GM18861 (cell line): ENCODE results near the gene HYCC2.
A peak's percentile ranks its signal among the peaks of the same experiment; 100 is the strongest.
"Not testable (repeated sequence)": the region's sequence is repeated elsewhere in the genome, so short reads cannot be mapped to it uniquely, and the experiment has no call there.

ENCODE experiments used
- ATAC-seq: cut with Tn5 transposase; IDR thresholded peaks from one replicate; pipeline ENCODE4 v1.9.1; 2021; ENCODE audit not compliant: unreplicated experiment

Gene HYCC2

DNA sequence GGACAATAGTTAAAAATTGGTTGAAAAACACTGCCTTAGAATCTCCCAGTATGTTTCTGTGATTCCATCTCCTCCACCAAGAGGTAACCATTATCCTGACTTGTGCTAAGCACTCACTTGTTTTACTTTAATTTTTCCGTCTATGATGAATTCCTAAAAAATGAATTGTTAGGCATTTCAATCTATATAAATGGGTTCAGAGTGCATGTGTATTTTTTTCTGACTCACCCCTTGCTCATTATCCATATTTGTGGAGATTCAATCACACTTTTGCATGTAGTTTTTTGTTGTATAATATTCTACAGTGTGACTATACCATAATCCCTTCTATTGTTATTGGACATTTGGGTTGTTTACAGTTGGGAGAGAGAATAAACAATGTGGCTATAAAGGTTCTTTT lies 1.6 kb upstream of the HYCC2 start:
- ATAC-seq: no peak

- ATAC-seq: no peak
Observed at GRCh38 chr2:201072201-201072530, 695 bp upstream of the HYCC2 start.

DNA sequence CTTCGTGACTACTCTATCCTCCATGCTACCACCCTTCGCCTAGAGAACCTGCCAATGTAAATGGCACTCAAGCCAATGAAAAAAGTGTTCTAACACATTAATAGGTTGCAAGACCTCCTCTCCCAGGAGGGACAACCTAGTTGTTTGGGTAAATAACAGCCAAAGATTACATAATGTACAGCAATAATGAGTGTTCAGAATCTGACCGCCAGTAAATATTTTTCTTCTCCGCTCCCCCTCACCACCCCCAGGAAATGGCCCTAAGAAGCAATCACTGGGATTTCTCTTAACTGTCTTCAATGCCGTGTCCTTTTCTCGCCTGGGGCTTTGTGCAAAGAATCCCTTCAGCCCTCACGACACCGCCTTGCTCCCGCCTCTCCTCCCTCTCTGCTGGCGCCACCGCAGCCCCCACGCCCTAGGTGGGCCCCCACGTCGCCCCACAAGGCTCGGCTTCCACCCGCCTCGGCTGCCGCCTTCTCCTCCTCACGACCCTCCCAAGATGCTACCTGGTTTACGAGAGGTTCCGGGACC lies 458 bp downstream of the HYCC2 start:
- peak; percentile 5 for ATAC-seq

- no peak for ATAC-seq
Observed at GRCh38 chr2:201064797-201065329, 6.6 kb downstream of the HYCC2 start.

DNA sequence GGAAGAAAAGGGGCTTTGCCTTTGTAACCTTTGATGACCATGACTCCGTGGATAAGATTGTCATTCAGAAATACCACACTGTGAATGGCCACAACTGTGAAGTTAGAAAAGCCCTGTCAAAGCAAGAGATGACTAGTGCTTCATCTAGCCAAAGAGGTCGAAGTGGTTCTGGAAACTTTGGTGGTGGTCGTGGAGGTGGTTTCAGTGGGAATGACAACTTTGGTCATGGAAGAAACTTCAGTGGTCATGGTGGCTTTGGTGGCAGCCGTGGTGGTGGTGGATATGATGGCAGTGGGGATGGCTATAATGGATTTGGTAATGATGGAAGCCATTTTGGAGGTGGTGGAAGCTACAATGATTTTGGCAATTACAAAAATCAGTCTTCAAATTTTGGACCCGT lies 8.0 kb downstream of the HYCC2 start:
- ATAC-seq: not testable (repeated sequence)

GRCh38 chr2:201059961-201060755 lies 11.3 kb downstream of the HYCC2 start:
- ATAC-seq: no peak

- no peak for ATAC-seq
Observed at GRCh38 chr2:201058914-201059313, 12.6 kb downstream of the HYCC2 start.

- ATAC-seq: no peak
Observed at GRCh38 chr2:201057715-201058248, 13.7 kb downstream of the HYCC2 start.

DNA sequence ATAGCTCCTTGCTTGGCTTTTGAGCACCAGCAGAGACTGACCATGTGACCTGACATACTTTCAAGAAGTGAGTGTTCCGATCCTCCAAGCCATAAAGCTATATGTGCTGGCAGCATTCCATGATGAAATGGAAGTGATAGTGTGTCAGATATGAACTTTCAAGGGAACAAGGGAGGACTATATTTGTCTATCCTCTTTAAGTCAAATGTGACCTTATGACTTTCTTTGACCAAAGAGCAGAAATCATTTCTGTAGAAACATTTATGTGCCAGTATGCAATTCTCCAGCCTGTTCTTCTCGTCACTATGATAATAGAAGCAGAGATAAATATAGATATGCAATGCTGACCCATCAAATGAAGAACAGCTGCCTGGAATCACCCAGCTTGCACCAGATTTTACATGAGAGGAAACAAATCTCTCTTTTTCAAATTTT lies 14.4 kb downstream of the HYCC2 start:
- no peak for ATAC-seq

GRCh38 chr2:201049455-201049854 lies 22.0 kb downstream of the HYCC2 start:
- no peak for ATAC-seq

- no peak for ATAC-seq
Observed at GRCh38 chr2:201046881-201047280, 24.6 kb downstream of the HYCC2 start.

DNA sequence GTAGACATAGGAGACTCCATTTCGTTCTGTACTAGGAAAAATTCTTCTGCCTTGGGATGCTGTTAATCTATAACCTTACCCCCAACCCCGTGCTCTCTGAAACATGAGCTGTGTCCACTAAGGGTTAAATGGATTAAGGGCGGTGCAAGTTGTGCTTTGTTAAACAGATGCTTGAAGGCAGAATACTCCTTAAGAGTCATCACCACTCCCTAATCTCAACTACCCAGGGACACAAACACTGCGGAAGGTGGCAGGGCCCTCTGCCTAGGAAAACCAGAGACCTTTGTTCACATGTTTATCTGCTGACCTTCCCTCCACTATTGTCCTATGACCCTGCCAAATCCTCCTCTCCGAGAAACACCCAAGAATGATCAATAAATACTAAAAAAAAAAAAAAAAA lies 28.4 kb downstream of the HYCC2 start:
- ATAC-seq: not testable (repeated sequence)

DNA sequence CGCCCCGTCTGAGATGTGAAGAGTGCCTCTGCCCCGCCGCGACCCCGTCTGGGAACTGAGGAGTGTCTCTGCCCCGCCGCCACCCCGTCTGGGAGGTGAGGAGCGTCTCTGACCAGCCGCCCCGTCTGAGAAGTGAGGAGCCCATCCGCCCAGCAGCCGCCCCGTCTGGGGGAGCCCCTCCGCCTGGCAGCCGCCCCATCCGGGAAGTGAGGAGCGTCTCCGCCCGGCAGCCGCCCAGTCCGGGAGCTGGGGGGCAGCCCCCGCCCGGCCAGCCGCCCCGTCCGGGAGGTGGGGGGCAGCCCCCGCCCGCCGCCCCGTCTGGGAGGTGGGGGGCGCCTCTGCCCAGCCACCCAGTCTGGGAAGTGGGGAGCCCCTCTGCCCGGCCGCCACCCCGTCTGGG lies 29.0 kb downstream of the HYCC2 start:
- not testable (repeated sequence) for ATAC-seq

- no peak for ATAC-seq
Observed at GRCh38 chr2:201040867-201041628, 30.4 kb downstream of the HYCC2 start.

- no peak for ATAC-seq
Observed at GRCh38 chr2:201038855-201039254, 32.6 kb downstream of the HYCC2 start.

DNA sequence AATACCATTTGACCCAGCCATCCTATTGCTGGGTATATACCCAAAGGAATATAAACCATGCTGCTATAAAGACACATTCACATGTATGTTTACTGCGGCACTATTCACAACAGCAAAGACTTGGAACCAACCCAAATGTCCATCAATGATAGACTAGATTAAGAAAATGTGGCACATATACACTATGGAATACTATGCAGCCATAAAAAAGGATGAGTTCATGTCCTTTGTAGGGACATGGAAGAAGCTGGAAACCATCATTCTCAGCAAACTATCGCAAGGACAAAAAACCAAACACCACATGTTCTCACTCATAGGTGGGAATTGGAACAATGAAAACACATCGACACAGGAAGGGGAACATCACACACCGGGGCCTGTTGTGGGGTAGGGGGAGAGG lies 33.1 kb downstream of the HYCC2 start:
- not testable (repeated sequence) for ATAC-seq

- ATAC-seq: not testable (repeated sequence)
Observed at GRCh38 chr2:201034355-201034754, 37.1 kb downstream of the HYCC2 start.

DNA sequence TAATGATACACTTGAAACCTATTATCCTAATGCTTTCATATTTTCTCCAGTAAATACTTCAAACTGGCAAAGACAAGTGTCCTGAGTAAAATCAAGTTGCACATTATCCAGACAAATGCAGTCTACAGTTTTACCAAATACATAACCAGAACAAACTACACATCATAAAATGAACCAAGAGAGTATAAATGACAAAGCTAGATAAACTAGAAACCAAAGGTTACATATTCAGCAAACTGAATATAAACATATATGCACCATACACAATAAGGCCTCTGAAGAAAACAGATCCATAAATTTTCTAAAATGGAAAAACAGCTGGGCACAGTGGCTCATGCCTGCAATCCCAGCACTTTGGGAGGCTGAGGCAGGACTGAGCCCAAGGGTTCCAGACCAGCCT lies 47.0 kb downstream of the HYCC2 start:
- no peak for ATAC-seq

DNA sequence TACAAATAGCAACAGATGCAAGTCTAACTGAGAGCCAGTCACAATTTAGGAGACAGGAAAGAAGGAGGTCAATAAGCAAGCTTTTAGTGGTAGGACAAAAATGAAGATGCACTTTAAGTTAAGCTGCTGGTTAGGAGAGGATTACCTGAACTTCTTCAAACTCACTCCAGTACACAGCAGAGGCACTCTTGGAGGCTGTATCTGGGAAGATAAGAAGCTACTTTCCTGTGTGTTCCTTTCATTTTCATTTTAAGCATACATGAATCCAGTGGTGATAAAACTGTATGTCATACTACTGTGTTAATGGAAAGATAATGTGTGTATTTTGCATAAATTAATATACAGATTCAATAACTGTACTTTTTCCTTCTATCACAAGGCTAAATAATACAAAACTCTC lies 49.6 kb downstream of the HYCC2 start:
- ATAC-seq: no peak
